PC-3 (cell line): ENCODE results near the gene CABP1. TPM values are rescaled to one million over a fixed set of nuclear protein-coding genes. Genes with fewer than 3 reads are reported as not detected.

Experiments
- ATAC-seq: fragments of 200-7000 bp; cut with Tn5 transposase; 2 replicates; pipeline ENCODE4 v1.9.1; 2020; ENCODE audit warnings: mild to moderate bottlenecking, moderate library complexity
- BruUV-seq: library from RNA; stranded (reverse); fragments of 400-500 nt; replicated peaks from 2 replicates; lab custom pipeline; 2021; lab: Mats Ljungman, UMichigan
- CTCF ChIA-PET: fragments of 300-600 bp; sonication (Branson Sonifier 250); formaldehyde crosslinking; loops from one replicate; lab custom pipeline; 2022; ENCODE audit warnings: antibody characterized with exemption; lab: Charles Lee
- POLR2A ChIA-PET: fragments of 300-600 bp; sonication (Branson Sonifier 250); formaldehyde crosslinking; loops from one replicate; lab custom pipeline; 2022; ENCODE audit warnings: antibody characterized with exemption; ENCODE audit not compliant: unreplicated experiment; lab: Charles Lee
- DNase-seq: peaks from one replicate; pipeline ENCODE4 v3.0.0-alpha.2; 2015
- H2AFZ ChIP-seq: fragments of 300-600 bp; sonication (generic); 2 replicates; pipeline ENCODE4 v1.6.0; 2016; ENCODE audit warnings: antibody characterized with exemption, low read length
- H3F3A ChIP-seq: fragments of 300-600 bp; sonication (generic); one replicate; pipeline ENCODE4 v1.6.0; 2017; ENCODE audit warnings: antibody characterized with exemption, low read length, control low read depth, mild to moderate bottlenecking; ENCODE audit not compliant: unreplicated experiment
- H3K27ac ChIP-seq: fragments of 300-600 bp; sonication (generic); 2 replicates; pipeline ENCODE4 v1.5.1; 2016; ENCODE audit warnings: mild to moderate bottlenecking, low read length
- H3K27me3 ChIP-seq: fragments of 300-600 bp; sonication (generic); 2 replicates; pipeline ENCODE4 v1.6.1; 2016; ENCODE audit warnings: low read length, mixed read lengths
- H3K36me3 ChIP-seq: fragments of 300-600 bp; sonication (generic); 2 replicates; pipeline ENCODE4 v1.6.1; 2016; ENCODE audit warnings: low read depth, mixed run types, low read length, mixed read lengths
- H3K4me1 ChIP-seq: fragments of 300-600 bp; sonication (generic); 2 replicates; pipeline ENCODE4 v1.5.1; 2016; ENCODE audit warnings: low read length; ENCODE audit not compliant: insufficient read depth
- H3K4me2 ChIP-seq: fragments of 300-600 bp; sonication (generic); 2 replicates; pipeline ENCODE4 v1.6.0; 2016; ENCODE audit warnings: low read length
- H3K4me3 ChIP-seq: fragments of 300-600 bp; sonication (generic); 2 replicates; pipeline ENCODE4 v1.5.1; 2016; ENCODE audit warnings: mild to moderate bottlenecking, low read length, mixed read lengths
- H3K79me2 ChIP-seq: fragments of 300-600 bp; sonication (generic); 2 replicates; pipeline ENCODE4 v1.6.1; 2017; ENCODE audit warnings: low read length, mixed read lengths
- H3K9ac ChIP-seq: fragments of 300-600 bp; sonication (generic); 2 replicates; pipeline ENCODE4 v1.6.0; 2016; ENCODE audit warnings: mild to moderate bottlenecking, low read length
- H3K9me2 ChIP-seq: fragments of 300-600 bp; sonication (generic); replicated peaks from 2 replicates; pipeline ENCODE4 v1.6.1; 2016; ENCODE audit warnings: mixed run types, low read length, mixed read lengths
- H3K9me3 ChIP-seq: fragments of 300-600 bp; sonication (generic); 2 replicates; pipeline ENCODE4 v1.6.1; 2016; ENCODE audit warnings: low read length, mixed read lengths
- H4K20me1 ChIP-seq: fragments of 300-600 bp; sonication (generic); 2 replicates; pipeline ENCODE4 v1.6.1; 2016; ENCODE audit warnings: low read length, mixed read lengths
- EZH2 ChIP-seq: fragments of 300-600 bp; sonication (generic); IDR thresholded peaks from one replicate; pipeline ENCODE4 v1.6.1; 2017; ENCODE audit warnings: antibody characterized with exemption, mild to moderate bottlenecking, low read length; ENCODE audit not compliant: unreplicated experiment
- EZH2phosphoT487 ChIP-seq: fragments of 300-600 bp; sonication (generic); IDR thresholded peaks from 2 replicates; pipeline ENCODE4 v1.6.1; 2018; ENCODE audit warnings: mild to moderate bottlenecking, antibody characterized with exemption, low read length, borderline replicate concordance
- intact Hi-C: fragments of 100-400 bp; cut with micrococcal nuclease; formaldehyde crosslinking; loops from 2 replicates; pipeline ENCODE4 v1.9.0; 2023
- total RNA-seq: library from RNA; depleted of rRNA; stranded (reverse); fragments of >200 nt; gene quantifications from 2 replicates; pipeline ENCODE4 v1.2.3, GENCODE V29; 2014
- TF ChIP-seq, protein P1 (sequence below): fragments of 300-600 bp; sonication (generic); conservative IDR thresholded peaks from 2 replicates; pipeline ENCODE4 v1.5.1; 2017; ENCODE audit warnings: antibody characterized with exemption, low read depth, mild to moderate bottlenecking, low read length

CABP1 gene
- total RNA-seq, 1 experiment from 2014 or later: not detected

DNA sequence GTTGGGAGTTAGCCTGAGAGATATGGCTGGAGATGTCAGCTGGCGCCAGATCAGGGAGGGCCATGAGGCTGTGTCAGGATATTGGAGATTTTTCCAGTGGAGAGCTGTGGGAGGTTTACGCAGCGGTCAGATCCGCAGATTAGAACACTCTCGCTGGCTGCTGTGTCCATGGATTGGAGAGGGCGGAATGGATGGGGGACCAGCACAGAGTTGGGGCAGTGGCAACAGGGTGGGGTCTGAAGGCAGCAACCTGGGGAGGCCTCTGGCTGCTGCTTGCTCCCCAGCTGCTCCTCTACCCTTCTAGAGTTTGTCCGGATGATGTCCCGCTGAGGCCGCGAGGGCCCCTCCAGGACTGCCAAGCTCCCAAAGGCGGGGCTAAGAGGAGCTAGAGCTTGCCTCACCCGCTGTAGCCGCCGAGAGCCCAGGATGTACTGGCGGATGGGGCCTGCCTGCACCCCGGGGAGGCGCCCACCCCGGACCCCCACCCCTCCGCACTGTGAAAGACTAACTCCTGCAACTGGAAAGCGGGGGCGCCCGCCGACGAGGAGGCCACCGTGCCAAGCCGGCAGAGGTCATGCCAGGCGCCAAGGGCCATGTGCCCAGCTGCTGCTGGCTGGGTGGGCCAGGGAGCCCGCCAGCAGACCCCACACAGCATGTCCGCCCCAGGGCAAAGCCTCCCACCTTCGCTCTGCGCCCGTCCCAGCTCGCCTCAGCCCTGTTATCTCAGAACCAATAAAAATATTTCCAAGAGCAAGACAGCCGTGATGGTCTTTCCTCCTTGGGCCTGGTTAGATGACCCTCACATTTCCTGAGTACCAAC, 26.4 kb downstream of the CABP1 start:
- no peak for DNase-seq
- Histone ChIP-seq H3K36me3 (no peaks in the 10 kb centered on the region), H3K27me3 (peaks cover 4% of the 10 kb centered on the region; the same call in 1 of the 2 replicates), H3K9me3 (no peaks in the 10 kb centered on the region), H3K4me3 (no peak overlapping the region), H3K4me2 (no peak overlapping the region), H3K4me1 (no peaks in the 10 kb centered on the region), H4K20me1 (no peaks in the 10 kb centered on the region), H3K79me2 (no peaks in the 10 kb centered on the region), H3K9ac (no peak overlapping the region), H2AFZ (no peak overlapping the region), H3F3A (no peaks in the 10 kb centered on the region), H3K9me2 (no peaks in the 10 kb centered on the region), H3K27ac (no peak overlapping the region)
- POLR2A ChIA-PET: interaction anchor here (0.7 kb wide), 1 partner anchor 74 kb away, joined by 21 read pairs; no protein-coding TSS in a partner anchor
- no peak for ATAC-seq
- no TSS peak for BruUV-seq
- CTCF ChIA-PET: no interaction called here
- intact Hi-C loops: no loop called here
- TF ChIP-seq, protein P1, sequence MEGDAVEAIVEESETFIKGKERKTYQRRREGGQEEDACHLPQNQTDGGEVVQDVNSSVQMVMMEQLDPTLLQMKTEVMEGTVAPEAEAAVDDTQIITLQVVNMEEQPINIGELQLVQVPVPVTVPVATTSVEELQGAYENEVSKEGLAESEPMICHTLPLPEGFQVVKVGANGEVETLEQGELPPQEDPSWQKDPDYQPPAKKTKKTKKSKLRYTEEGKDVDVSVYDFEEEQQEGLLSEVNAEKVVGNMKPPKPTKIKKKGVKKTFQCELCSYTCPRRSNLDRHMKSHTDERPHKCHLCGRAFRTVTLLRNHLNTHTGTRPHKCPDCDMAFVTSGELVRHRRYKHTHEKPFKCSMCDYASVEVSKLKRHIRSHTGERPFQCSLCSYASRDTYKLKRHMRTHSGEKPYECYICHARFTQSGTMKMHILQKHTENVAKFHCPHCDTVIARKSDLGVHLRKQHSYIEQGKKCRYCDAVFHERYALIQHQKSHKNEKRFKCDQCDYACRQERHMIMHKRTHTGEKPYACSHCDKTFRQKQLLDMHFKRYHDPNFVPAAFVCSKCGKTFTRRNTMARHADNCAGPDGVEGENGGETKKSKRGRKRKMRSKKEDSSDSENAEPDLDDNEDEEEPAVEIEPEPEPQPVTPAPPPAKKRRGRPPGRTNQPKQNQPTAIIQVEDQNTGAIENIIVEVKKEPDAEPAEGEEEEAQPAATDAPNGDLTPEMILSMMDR: no peak
- TF ChIP-seq EZH2 (no peak), EZH2phosphoT487 (no peak)

- H3K27ac ChIP-seq: no peak overlapping the region
- intact Hi-C loops: no loop called here
These were observed 27.9 kb downstream of the CABP1 start for GRCh38 chr12:120668091-120668867.

More at GRCh38 chr12:120668091-120668867, 27.9 kb downstream of the CABP1 start:
- Histone ChIP-seq H3K4me2 (no peak overlapping the region), H3K9me2 (no peaks in the 10 kb centered on the region), H3K9me3 (no peaks in the 10 kb centered on the region), H3K4me3 (no peak overlapping the region), H3K36me3 (no peaks in the 10 kb centered on the region), H3K27me3 (no peaks in the 10 kb centered on the region), H3K4me1 (no peaks in the 10 kb centered on the region), H3F3A (no peaks in the 10 kb centered on the region), H2AFZ (no peak overlapping the region), H3K9ac (no peak overlapping the region), H4K20me1 (no peaks in the 10 kb centered on the region), H3K79me2 (no peaks in the 10 kb centered on the region)
- ChIA-PET POLR2A (no interaction called here), CTCF (interaction anchor here (1.7 kb wide), 1 partner anchor 19 kb away, joined by 5 read pairs; no protein-coding TSS in a partner anchor)
- no TSS peak for BruUV-seq
- no peak for ATAC-seq
- DNase-seq: no peak
- TF ChIP-seq EZH2phosphoT487: no peak
- TF ChIP-seq, protein P1: no peak
- no peak for TF ChIP-seq EZH2
